Epithelial cell of proximal tubule (primary cell): Measurements from ENCODE around the gene PTPRO. TPM values are rescaled to one million over a fixed set of nuclear protein-coding genes. Genes with fewer than 3 reads are reported as not detected.

Experiments used
- DNase-seq: peaks from one replicate; pipeline ENCODE4 v3.0.0-alpha.2; 2011; ENCODE audit warnings: low read depth
- H3K4me3 ChIP-seq: 2 replicates; pipeline ENCODE4 v1.5.1; 2011; ENCODE audit warnings: low read depth, mild to moderate bottlenecking, low read length
- CTCF ChIP-seq: conservative IDR thresholded peaks from 2 replicates; pipeline ENCODE4 v1.5.1; 2012; ENCODE audit warnings: low read depth, mild to moderate bottlenecking, low read length
- total RNA-seq: library from RNA; depleted of rRNA; stranded (reverse); fragments of >200 nt; gene quantifications from 2 replicates; pipeline ENCODE4 v1.2.3, GENCODE V29; 2015

PTPRO gene
- total RNA-seq, 1 donor from 2014 or later: 1.3 TPM

DNA sequence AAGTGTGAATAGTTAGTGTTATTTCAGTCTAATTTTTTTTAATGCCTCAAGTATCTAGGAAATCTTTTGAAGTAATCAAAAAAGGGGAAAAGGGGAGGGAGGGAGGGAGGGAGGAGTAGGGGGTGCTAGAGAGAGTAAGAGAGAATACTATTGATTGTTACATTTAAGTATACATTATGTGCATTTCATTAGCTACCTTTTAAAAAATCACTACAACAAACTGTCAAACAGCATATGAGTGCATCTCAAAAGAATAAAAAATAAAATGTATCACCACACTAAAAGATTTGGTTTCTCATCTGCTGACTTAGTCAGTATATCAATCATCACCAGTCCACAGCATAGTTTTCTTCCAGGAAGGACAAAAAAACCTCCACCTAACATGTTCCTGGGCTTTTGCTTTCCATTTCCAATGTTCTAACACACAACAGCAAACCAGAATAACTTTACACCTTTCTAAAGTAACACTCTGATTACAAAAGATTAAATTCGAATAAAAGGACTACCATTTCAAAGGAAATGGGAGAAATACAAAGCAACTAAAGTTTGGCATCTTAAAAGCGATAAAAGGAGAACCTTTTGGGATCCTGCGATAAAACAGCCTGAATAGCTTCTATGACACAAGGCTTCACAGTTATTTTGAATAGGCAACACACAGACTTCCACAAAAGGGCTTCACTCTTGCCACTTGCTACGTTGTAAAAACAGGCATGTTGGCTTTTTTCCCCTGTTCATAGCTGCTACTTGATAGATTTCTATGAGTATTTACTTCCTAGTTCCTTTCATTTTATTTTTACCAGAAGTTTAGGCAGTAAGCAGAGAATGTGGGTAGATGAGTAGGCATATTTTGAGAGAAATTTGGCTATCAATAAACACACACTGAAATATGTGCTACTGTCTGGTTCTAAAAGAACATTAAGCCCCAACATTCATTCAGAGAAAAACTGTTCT lies 306.0 kb downstream of the PTPRO start:
- DNase-seq: no peak
- TF ChIP-seq CTCF: no peak
- H3K4me3 ChIP-seq: no peak overlapping the region

GRCh38 chr12:15629108-15629507 lies 306.8 kb downstream of the PTPRO start:
- H3K4me3 ChIP-seq: no peak overlapping the region
- peak; percentile 93 for DNase-seq
- no peak for TF ChIP-seq CTCF

DNA sequence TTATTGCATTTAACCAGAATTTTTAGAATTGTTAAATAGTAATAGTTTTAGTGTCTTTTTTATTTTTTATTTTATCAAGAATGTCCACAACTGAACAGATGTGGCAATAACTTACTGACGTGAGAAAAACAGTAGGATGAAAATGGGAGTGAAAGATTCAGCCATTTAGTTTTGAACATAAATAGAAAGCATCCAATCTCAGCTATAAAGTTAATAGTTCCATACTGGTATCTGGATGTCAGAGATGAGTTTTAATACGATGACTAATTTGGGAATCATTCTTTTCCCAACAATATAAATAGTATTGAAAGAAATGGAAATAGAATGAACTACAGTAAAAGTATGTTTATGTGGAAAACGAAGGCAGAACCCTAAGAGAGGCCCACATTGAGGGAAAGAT lies 307.5 kb downstream of the PTPRO start:
- H3K4me3 ChIP-seq: no peak overlapping the region
- TF ChIP-seq CTCF: no peak
- DNase-seq: no peak

DNA sequence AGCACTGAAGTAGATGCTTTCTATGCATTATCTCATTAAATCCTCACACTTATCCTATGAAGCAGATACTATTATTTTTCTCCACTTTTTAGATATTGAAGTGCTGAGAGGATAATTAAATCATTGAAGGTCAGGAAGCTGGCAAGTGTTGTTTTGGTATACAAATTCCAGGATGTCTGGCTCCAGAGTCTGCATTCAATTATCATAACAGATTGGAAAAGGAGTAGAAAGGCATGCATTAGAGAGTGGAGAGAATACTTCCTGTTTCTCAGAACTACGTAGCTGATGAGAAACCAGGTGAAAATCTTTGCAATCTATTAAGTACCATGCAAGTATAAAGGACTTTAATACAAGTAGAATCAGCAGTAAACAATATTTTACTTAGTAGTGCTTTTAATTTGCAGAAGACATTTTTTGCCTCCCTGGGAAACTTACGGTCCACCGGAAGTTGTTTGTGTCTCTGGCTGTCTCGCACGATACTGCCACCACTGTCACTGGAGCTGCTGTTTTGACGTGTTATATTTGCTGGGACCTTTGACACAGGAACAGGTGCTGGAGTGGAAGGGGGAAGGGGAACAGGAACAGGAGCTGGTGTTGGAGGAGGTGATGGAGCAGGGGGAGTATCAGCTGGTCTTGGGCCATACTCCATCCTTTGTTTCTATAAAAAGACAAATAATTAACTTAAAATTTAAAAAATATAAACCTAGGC lies 308.9 kb downstream of the PTPRO start:
- H3K4me3 ChIP-seq: no peak overlapping the region
- no peak for DNase-seq
- no peak for TF ChIP-seq CTCF

- no peak for TF ChIP-seq CTCF
- no peak for DNase-seq
- H3K4me3 ChIP-seq: no peak overlapping the region
Observed at GRCh38 chr12:15632708-15633107, 310.4 kb downstream of the PTPRO start.

GRCh38 chr12:15633201-15633600 lies 310.9 kb downstream of the PTPRO start:
- TF ChIP-seq CTCF: no peak
- no peak for DNase-seq
- no peak overlapping the region for H3K4me3 ChIP-seq
